Chondrocyte (in vitro differentiated cells): Measurements from ENCODE around the gene TUBB3. TPM values are rescaled to one million over a fixed set of nuclear protein-coding genes. Genes with fewer than 3 reads are reported as not detected.

Experiments used
- DNase-seq: peaks from one replicate; pipeline ENCODE4 v3.0.0; 2021; ENCODE audit warnings: mixed read lengths, low spot score
- H3K27ac Mint-ChIP-seq: one replicate; pipeline ENCODE4 v1.8.0; 2021; ENCODE audit warnings: mild to moderate bottlenecking, moderate library complexity, mixed read lengths; ENCODE audit not compliant: unreplicated experiment
- H3K27me3 Mint-ChIP-seq: 2 replicates; pipeline ENCODE4 v1.8.0; 2021; ENCODE audit warnings: low read depth, mixed read lengths
- H3K36me3 Mint-ChIP-seq: 2 replicates; pipeline ENCODE4 v1.8.0; 2021; ENCODE audit warnings: low read depth, mixed read lengths
- H3K4me1 Mint-ChIP-seq: 2 replicates; pipeline ENCODE4 v1.8.0; 2021; ENCODE audit warnings: low read depth, mild to moderate bottlenecking, mixed read lengths
- H3K4me3 Mint-ChIP-seq: one replicate; pipeline ENCODE4 v1.8.0; 2021; ENCODE audit warnings: mild to moderate bottlenecking, moderate library complexity, mixed read lengths; ENCODE audit not compliant: unreplicated experiment
- H3K9me3 Mint-ChIP-seq: 2 replicates; pipeline ENCODE4 v1.8.0; 2021; ENCODE audit warnings: low read depth, mixed read lengths
- CTCF ChIP-seq: fragments of 200-600 bp; sonication (generic); IDR thresholded peaks from 2 replicates; pipeline ENCODE4 v1.5.0; 2021; ENCODE audit warnings: antibody characterized with exemption, mild to moderate bottlenecking, moderate library complexity
- total RNA-seq: library from RNA; stranded (reverse); gene quantifications from 3 replicates; pipeline ENCODE4 v1.2.1, GENCODE V29; 2021

TUBB3 gene
- total RNA-seq, 1 donor from 2014 or later, result 104 TPM

DNA sequence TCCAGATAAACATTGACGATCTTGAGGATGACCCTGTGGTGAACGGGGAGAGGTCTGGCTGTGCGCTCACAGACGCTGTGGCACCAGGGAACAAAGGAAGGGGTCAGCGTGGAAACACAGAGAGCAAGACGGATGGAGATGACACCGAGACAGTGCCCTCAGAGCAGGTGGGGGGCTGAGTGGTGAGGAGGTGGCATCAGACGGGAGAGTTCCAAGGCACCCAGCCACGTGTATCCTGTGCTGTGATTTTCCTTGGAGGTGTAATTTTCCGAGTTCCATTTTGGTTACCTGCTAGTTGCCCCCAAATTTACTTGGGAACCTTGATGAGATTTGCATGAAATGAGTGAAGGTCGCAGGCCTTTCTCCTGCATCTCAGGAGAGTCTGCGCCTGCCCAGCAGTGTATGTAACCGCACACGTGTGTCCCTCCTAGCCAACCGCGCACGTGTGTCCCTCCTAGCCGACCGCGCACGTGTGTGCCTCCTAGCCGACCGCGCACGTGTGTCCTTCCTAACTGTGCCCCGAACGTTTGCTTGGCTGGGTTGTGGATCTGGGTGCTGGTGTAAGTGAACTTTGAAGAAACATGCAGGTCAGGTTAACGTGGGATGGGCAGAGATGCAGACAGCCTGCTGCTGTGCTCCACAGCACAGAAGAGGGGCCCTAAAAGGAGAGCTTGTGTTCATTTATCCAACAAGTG is 39.6 kb upstream of the TUBB3 start:
- Mint-ChIP-seq H3K27ac (no peak overlapping the region), H3K36me3 (peaks cover 33% of the 10 kb centered on the region), H3K4me3 (no peak overlapping the region), H3K9me3 (no peaks in the 10 kb centered on the region), H3K4me1 (no peaks in the 10 kb centered on the region), H3K27me3 (no peaks in the 10 kb centered on the region)
- no peak for DNase-seq
- TF ChIP-seq CTCF, result no peak

DNA sequence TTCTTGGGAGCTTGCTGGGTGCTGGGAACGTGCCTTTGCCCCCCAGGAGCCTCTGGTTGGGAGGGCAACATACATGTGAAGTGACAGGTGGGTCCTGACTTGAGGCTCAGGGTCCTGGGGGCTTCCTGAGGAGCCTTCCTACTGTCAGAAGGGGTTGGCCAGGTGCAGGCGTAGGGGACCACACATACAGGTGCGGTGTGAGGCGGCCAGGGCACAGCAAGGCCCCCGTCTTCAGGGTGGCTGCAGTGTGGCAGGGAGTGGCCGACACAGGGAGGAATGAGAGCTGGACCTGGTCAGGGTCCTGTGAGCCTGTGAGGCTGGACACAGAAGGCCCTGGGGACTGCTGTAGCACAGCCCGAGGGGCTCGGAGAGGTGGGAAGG is 39.1 kb upstream of the TUBB3 start:
- Mint-ChIP-seq H3K9me3 (no peaks in the 10 kb centered on the region), H3K27ac (no peak overlapping the region), H3K36me3 (peaks cover 35% of the 10 kb centered on the region), H3K4me1 (no peaks in the 10 kb centered on the region), H3K4me3 (no peak overlapping the region), H3K27me3 (no peaks in the 10 kb centered on the region)
- no peak for DNase-seq
- no peak for TF ChIP-seq CTCF

GRCh38 chr16:89887243-89887642 is 35.9 kb upstream of the TUBB3 start:
- TF ChIP-seq CTCF, result no peak
- no peak overlapping the region for H3K4me3 Mint-ChIP-seq
- DNase-seq, result no peak
- no peaks in the 10 kb centered on the region for H3K27me3 Mint-ChIP-seq
- no peaks in the 10 kb centered on the region for H3K9me3 Mint-ChIP-seq
- H3K27ac Mint-ChIP-seq, result no peak overlapping the region
- H3K36me3 Mint-ChIP-seq, result peaks cover 39% of the 10 kb centered on the region
- no peaks in the 10 kb centered on the region for H3K4me1 Mint-ChIP-seq

- DNase-seq, result no peak
- TF ChIP-seq CTCF, result no peak
- Mint-ChIP-seq H3K27ac (no peak overlapping the region), H3K27me3 (no peaks in the 10 kb centered on the region), H3K9me3 (no peaks in the 10 kb centered on the region), H3K4me1 (no peaks in the 10 kb centered on the region), H3K4me3 (no peak overlapping the region), H3K36me3 (peaks cover 27% of the 10 kb centered on the region)
Observed at GRCh38 chr16:89890200-89890599, 32.9 kb upstream of the TUBB3 start.

DNA sequence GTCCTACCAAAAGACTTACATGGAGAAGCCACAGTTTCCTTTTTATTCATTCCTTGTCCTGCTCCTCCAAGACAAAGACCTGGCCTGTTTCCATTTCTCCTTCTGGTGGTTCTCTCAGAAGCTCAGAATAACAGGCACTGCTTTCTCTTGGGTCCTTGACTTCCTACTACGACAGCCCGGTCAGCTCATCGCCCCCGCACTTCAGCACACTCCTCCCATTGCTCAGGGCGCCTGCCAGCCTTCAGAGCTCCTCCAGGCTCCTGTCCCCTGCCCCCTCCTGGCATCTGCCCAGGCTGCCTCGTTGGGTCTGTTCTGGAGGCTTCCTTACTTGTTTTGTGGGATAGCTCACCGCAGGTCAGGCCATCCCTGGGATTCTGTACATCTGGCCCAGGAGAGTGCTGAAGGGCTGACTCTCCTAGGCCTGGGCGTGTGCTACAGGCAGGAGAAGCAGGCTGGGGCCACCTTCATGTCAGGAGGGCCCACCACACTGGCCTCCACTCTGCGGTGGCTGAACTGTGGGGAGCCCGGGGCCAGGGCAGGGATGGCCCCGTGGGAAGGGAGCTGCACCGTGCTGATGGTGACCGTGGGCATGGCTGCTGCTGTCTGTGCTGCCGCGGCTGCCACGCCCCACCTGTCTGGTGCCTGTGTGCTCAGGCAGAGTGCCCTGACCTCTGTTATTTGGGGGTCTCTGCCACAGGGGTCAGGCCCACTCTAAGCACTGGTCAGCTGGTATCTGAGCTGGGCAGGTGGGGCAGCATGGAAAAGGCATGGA is 32.1 kb upstream of the TUBB3 start:
- Mint-ChIP-seq H3K4me3 (no peak overlapping the region), H3K36me3 (peaks cover 29% of the 10 kb centered on the region), H3K4me1 (no peaks in the 10 kb centered on the region), H3K9me3 (no peaks in the 10 kb centered on the region), H3K27me3 (no peaks in the 10 kb centered on the region), H3K27ac (peak overlapping the region; percentile 63)
- no peak for TF ChIP-seq CTCF
- DNase-seq, result no peak
